Activated CD8-positive, alpha-beta memory T cell treated with anti-CD3 and anti-CD28 coated beads for 24 hours (primary cell): ENCODE data around the gene IL34.

Experiments used
- DNase-seq: peaks from one replicate; pipeline ENCODE4 v3.0.0-alpha.2; 2020

The IL34 gene

DNA sequence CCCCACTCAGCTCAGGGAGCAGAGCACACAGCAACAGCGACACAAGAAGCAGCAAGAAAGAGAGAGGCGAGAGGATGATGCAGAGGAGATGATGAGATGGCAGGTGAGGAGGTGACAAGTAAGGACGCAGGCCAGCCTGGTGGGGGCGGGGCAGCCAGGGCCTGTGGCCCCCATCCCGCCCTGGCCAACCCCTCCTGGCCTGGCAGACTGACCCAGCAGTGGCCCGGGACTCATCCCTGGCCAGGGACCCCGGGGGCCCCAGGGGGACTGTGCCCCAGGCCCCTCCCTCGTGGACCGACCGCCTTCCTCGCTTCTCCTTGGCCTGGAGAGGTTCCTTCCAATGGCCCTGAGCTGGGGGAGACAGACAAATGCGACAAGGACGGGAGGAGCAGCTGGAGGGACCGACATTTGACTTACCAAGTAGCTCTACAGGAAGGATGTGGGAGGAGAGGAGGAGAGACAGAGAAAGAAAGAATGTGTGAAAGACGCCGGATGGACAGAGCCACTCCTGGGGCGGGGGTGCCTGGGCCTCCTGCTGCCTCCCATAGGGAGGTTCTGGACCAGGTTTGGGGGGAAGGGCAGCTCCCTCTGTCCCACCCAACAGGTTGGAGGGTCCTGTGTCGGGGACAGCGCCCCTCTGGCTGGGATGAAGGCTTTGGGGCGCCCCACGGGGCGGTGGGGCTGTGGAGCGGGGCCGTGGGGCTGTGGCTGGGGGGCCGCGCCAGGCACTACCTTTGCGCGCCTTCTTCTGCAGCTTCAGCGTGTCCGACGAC, 32.7 kb downstream of the IL34 start:
- DNase-seq: no peak

DNA sequence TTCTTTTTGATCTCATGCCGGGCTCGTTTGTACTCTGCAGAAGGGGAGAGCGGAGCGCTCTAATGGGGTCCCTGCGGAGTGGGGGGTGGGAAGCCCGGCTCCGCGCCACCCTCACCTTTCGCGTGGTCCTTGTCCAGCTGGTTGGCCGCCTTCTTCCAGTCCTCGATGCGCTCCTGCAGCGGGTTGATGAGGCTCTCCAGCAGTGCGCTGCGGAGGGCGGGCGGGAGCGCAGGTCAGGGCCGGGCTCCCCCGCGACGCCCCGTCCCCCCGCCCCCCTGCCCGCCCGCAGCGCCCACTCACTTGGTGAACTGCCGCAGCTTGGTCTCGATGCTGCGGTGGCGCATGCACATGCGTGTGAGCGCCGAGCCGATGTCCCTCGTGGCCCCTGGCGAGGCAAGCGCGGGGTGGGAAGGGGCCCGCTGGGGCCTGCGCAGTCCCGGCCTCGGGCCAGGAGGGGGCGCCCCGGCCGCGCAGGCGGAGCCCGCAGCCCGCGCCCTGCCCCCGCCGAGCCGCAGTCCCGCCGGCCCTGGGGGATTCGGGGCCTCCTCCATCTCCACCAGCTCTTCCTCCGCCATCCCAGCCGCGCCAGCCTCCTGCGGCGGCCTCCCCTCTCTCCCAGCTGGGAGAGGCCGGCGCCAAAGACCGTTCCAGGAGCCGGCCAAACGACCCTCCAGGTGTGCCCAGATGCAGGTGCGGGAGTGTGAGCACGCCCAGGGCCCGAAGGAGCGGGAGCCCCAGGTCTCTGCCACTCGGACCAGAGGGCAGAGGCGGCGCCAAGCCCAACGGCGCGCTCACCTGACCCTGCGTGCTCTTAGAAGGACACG, 33.5 kb downstream of the IL34 start:
- no peak for DNase-seq

GRCh38 chr16:70680495-70681381, 34.4 kb downstream of the IL34 start:
- DNase-seq: no peak

GRCh38 chr16:70681382-70682238, 35.3 kb downstream of the IL34 start:
- DNase-seq: no peak

DNA sequence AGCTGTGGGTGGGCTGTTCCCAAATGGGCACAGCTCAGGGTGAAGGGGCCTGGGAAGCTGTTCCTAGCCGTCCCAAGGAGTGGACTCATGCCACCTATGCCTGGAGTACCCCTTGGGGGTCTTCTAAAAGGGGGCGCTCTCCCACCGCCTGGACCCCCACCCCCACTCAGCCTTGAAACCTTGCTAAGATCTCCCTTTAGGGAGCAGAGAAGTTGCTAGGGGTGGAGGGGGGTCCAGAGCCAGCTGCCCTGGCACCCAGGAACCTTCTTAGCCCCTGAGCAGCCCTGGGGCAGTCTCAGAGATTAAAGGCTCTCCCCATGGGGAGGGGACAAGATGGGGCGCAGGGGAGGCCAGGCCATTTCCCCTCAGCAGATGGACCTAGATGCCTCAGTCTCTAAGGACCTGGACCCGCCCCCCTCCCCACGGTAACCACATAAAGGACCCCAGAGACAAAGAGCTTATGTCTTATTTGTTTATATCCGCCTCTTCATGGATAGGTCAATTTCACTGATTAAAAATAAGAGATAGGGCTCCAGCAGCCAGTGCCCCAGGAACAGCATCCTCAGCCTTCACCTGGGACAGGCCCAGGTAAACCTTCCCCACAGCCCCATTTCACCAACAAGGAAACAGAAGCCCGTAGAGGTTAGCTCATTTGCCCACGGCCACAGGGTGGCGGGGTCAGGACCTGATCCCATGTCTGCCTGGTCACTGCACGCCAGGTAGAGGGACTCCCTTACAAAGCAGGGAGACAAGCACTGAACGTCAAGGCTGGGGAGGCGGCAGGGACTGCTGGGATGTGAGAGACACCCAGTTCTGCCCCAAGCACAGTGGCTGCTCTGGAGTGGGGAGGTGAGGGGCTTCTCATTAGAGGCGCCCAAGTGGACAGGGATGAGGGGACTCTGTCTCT, 36.1 kb downstream of the IL34 start:
- no peak for DNase-seq

DNA sequence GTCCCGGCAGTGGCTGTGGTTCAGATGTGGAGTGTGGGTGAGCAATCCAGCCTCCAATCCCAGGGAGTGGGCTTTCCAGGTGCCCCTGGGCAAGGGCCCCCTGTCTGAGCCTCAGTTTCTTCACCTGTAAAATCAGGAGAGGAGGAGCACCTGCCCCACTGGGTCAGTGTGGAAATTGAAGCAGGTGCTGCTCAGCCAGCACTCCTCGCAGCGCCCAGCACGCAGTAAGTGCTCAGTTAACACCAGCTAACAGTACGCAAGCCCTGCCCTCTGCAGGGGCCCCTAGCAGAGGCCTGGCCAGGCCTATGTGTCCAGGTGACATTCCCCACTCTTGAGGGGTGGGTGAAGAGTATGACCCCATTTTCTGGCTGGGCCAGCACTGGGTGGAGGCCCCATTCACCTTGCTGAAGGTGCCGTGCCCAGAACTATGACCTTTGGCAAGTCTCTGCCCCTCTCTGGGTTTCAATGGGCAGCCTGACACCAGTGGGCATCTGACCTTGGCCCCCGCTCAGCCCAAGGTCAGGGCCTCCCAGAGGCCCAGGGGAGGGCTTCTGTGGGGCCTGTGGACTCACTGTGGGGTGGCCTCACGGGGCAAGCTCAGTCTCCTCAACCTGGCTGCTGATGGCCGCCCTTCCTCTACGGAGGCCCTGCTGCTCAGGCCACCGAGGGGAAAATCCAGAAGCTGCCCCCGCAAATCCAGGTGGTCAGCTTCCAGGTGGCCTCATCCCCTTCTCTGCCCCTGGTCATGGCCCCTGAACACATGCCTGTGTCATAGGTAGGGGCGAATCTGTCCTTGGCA, 37.0 kb downstream of the IL34 start:
- DNase-seq: no peak

DNA sequence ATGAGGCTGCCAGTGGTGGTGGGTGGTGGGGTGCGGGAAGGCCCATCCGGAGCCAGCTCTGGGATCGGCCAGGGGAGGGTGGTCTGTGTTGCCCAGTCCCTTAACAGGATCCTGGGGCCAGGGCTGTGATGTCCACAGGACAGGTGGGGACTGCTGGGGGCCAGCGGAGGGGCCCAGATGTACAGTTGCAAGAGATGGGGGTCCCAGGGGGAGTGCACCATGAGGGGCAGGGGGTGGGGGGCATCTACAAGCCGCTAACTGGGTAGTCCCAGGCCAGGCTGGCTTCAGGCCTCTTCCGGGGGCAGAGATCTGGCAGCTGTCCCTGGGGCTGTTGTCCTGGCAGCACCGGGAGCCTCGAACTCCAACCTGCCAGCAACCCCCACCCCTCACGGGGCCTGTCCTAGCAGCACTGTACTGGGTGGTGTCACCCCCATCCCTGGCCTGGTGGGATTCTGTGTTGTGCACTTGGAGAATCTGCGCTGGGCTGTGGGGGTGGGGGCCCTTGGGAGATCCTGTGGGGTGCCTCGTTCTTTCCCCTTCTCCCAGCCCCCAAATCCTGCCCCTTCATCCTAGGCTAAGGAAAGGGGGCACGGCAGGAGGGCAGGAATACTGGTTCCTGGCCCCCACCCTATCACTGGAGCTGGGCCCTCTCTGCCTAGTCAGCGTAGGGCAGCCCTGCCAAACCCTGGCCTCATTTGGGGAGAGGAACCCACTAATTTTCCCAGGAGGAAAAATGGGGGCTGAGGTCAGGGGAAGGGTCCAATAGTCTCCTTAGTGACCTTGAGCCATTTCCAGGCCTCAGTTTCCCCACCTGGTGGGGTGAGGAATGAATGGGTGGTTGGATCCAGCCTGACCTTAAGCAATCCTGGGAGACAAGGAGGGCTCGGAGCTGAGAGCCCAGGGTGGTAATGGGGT, 38.0 kb downstream of the IL34 start:
- DNase-seq: no peak

DNA sequence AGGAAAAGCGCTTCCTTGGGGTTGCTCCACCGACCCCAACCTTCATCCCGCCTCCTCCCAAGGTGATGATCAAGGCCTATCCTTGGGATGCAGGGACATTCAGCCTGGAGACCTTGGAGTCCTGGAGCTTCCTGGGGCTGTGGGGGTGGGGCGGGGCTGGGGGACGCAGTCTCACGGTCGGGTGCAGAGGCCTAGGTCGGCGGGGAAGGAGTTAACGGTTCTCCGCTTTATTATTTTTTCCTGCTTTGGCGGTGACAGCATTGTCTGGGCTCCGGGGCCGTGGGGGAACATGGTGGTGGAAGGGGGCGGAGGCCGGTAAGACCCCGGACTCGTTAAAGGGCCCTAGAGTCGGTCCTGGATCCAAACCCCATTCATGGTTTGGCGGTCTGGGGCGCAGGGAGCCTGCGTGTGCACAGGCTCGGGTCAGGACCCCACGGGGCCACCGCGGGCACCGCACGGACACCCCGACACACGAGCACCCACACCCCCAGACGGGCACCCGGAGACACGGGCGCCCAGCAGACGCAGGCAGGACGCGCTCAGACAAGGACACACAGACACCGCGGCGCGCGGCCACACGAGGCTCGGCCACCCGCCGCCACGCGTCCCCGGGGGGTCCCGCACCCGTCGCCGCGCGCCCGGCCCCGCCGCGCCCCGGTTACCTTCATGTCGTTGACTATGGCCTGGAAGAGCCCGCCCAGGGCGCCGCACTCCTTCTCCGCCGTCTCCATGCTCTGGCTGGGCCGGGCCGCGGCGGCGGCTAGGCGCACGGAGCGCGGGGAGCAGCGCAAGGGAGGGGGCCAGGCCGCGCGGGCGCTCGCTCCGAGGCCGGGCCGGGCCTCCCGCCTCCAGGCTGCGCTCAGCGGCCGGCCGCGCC, 38.9 kb downstream of the IL34 start:
- DNase-seq: no peak

GRCh38 chr16:70685938-70686375, 39.6 kb downstream of the IL34 start, which contains the start of gene MTSS2:
TSS of gene MTSS2 (minus strand) at chr16:70686053. CDS start at chr16:70685791, 262 bp downstream.
- DNase-seq: peak; percentile 70

- DNase-seq: no peak
Observed at GRCh38 chr16:70686376-70687101, 40.2 kb downstream of the IL34 start.

- DNase-seq: no peak
Observed at GRCh38 chr16:70687102-70687511, 40.7 kb downstream of the IL34 start.

GRCh38 chr16:70687671-70688245, 41.4 kb downstream of the IL34 start:
- no peak for DNase-seq

GRCh38 chr16:70688246-70688742, 41.9 kb downstream of the IL34 start:
- no peak for DNase-seq

- DNase-seq: no peak
Observed at GRCh38 chr16:70689035-70689969, 42.9 kb downstream of the IL34 start.
